Stimulated activated CD4-positive, alpha-beta T cell treated with anti-CD3 and anti-CD28 coated beads, Interleukin-15, amount 100 ng/mL, for 48 hours (primary cell): Measurements from ENCODE around the gene TM9SF1.

ENCODE experiments used
- DNase-seq, 2 donors: peaks; one replicate each; pipeline ENCODE4 v3.0.0-alpha.2; 2020; ENCODE audit warnings: low read depth in 2 of 2

The TM9SF1 gene

GRCh38 chr14:24196071-24197055 lies 1.1 kb upstream of the TM9SF1 start:
- DNase-seq = no peak

DNA sequence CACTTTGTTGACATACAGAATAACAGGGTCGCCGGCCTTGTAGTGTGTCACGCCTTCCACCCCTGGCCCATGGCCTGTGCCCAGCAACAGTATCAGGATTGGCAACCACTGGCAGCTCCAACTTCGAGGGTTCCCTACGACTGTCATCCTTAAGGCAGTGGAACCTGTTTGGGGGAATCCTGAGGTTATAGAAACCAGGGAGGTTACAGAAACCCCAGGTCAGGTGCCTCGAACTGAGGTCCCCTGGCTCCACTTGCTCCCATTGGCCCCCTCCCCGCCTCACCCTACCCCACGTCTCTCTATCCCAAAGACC lies 412 bp downstream of the TM9SF1 start:
- no peak for DNase-seq

GRCh38 chr14:24194186-24194872 lies 912 bp downstream of the TM9SF1 start:
- DNase-seq = no peak

DNA sequence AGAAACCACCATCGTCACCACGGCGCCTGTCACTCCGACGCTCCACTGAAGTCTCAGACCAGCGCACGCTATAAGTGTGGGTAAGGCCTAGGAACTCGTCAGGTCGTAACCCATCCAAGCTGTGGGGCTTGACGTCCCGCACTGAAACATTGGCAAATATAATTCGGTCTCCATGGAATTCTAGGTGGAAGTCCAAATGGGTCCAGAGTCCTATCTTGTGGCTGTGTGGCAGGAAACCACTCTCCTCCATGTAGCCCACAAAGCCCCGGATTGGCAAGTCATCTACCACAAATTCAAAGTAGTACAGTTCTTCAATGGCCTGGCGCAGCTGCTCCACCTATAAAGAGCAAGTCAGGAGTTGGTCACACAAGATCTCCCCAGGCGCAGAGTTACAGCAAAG lies 2.3 kb downstream of the TM9SF1 start:
- no peak for DNase-seq

DNA sequence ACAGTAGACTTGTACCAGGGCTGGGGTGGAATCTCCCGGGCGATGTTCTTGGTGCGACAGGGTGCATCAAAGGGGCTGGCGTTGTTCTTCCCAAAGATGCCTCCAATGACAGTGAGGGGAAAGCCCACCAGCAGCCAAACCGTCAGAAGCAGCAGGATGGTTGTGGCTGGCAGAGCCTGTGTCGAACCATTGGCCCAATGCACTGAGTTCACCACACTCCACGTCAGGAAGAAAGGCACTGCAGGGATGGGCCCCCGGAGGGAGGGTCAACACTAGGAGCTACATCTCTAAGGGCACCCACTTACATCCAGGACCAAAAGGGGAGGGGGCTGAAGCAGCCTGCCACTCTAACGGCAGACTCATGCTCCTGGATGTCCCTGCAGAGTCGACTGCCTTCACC lies 4.8 kb downstream of the TM9SF1 start:
- DNase-seq = no peak

DNA sequence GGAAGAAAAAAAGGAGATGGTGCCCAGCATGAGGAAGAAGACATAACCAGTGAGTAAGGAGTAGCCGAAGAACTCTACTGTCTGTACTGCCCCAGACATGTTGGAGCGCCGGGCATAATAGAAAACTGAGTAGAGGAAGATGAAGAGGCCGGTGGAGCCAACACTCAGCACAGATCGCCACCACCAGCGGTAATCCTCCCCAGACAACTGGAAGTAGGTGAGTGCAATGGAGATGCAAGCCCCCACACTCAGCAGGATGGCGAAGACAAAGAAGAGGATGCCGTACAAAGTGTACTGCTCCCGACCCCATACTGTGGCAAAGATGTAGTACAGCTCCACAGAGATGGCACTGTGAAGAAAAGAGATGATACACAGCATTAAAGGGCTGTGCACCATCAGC lies 5.8 kb downstream of the TM9SF1 start:
- DNase-seq = no peak

- DNase-seq = no peak
These were observed 6.2 kb downstream of the TM9SF1 start for GRCh38 chr14:24189059-24189375.

DNA sequence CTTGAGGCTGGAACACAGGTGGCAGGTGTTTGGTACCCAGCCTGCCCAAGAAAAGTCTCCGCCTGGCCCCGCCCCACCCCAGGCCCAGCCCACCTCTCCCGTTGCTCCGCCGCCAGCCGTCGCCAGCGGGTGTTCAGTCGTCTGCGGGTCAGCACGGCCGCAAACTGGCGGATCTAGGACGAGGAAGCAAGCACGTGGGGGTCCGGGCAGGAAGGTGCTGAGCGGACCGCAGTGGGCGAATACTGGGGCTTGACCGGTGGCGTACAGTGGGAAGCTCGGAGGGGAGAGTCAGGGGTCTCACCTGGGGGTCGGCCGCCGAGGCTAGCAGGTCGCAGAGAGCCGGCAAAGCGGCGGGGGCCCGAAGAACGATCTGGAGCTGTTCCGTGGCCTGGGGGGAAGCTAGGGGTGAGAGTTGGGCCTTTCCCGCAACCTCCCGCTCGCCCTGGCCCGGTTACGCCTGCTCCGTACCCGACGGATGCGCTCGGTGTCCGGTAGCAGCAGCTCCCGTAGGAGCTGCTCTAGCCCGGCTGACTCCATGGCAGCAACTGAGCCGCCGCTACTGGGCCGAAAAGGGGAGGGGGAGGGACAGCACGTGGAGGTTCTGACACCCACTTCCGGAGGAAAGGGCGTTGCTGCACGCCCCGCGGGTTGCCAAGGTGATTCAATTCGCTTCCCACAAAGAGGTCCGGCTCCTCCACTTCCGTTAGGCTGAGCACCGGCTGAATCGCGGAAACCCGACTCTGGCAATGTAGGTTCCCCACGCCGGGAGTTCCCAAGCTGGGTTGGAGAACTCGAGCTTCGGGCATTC lies 6.8 kb downstream of the TM9SF1 start, which contains the start of gene IPO4:
TSS of gene IPO4 (minus strand) at position 566 of the 808 bp plus-strand sequence. CDS start at position 537, 29 bp downstream.
- DNase-seq = peak; percentile 92 to 94

DNA sequence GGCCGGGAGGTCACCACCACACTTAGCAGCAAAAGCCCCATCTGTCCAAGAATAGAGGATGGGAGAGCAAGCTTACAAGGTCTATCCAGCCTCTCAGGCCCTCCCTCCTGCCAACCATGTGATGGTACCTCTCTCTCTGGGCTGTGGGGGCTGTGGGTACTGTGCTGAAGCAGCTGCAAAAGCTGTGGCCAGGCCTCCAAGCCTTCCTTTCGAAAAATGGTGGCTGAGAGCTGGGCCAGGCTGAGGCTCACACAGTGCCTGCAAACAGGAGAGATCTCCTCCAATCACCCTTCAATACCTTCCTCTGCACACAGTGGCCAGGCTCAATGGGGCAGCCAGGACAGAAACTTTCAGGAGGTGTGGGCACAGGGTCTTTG lies 7.7 kb downstream of the TM9SF1 start:
- DNase-seq = no peak

GRCh38 chr14:24186831-24187538 lies 8.3 kb downstream of the TM9SF1 start:
- no peak for DNase-seq

- no peak for DNase-seq
These were observed 9.5 kb downstream of the TM9SF1 start for GRCh38 chr14:24185741-24186140.

- DNase-seq = no peak
These were observed 10.2 kb downstream of the TM9SF1 start for GRCh38 chr14:24185026-24185425.

DNA sequence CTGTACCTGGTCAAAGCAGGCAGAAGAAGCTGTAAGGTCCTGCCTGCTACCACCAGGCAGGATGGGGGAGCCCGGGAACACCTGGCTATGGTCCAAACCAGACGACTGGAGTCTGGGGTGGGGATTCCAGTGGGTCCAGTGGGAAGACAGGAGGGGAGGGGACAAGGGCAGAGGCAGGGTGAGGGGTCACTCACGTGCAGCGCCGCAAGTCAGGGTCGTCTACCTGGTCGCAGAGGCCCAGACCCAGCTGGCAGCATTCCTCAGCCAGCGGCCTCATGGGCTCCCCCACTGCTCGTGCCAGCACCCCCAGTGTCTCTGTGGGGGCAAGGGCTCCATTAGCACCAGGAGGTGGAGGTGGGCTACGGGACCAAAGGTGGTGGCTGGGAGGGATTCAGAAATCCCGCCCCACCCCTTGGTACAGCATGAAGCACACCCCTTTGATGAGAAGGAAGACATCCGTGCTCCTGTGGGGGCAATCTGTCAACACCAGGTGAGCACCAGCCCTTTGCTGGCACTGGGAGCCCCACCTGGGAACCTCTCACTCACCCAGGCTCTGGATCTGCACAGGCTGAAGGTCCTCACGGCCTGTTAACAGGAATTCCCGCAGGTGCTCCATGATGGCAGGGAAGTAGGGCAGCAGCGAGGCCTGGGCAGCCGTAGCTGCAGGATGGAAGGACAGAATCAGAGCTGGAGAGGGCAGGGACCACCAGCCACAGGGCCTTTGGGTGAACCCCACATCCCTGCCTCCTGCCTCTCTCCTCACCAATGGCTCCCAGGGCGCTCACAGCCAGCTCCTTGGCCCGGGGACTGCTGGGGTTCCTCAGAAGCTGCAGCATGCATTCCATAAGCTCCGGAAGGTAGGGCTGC lies 10.9 kb downstream of the TM9SF1 start:
- no peak for DNase-seq

- no peak for DNase-seq
These were observed 12.2 kb downstream of the TM9SF1 start for GRCh38 chr14:24183014-24183481.

DNA sequence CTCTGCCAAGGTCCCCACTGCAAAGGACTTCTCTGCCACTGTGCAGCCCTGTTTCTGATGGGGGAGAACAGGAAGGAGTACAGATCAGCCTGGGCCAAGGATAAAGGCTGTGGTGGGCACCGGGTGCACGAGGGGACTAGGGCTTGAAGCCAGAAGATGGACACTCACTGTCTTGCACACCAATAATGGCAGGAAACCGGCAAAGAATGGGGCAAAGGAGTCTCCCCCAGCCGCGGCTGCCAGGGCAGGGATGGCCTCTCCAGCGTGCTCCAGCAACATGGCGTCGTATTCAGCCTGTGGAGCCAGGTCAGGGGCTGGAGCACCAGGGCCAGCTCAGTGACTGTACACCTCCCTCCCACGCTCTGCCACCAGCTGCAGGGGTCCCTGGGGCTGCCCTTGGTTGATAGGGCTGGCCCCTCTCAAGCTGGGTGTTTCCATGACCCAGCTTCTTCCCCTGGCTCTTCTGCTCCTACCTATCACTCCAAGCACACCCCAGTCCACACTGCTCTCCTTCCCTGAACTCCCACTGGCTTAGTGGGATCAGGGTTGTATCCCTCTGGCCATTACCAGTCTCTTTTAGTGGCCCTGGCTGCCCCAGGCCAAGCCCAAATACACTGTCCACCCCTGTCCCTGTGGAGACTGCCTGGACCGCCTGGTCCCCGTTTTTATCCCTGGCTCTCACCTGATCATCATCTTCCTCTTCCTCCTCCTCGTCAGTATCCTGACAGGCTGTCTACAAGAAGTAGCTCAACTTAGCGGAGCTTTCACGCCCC lies 12.9 kb downstream of the TM9SF1 start:
- DNase-seq = no peak

- no peak for DNase-seq
These were observed 13.7 kb downstream of the TM9SF1 start for GRCh38 chr14:24181371-24182077.

DNA sequence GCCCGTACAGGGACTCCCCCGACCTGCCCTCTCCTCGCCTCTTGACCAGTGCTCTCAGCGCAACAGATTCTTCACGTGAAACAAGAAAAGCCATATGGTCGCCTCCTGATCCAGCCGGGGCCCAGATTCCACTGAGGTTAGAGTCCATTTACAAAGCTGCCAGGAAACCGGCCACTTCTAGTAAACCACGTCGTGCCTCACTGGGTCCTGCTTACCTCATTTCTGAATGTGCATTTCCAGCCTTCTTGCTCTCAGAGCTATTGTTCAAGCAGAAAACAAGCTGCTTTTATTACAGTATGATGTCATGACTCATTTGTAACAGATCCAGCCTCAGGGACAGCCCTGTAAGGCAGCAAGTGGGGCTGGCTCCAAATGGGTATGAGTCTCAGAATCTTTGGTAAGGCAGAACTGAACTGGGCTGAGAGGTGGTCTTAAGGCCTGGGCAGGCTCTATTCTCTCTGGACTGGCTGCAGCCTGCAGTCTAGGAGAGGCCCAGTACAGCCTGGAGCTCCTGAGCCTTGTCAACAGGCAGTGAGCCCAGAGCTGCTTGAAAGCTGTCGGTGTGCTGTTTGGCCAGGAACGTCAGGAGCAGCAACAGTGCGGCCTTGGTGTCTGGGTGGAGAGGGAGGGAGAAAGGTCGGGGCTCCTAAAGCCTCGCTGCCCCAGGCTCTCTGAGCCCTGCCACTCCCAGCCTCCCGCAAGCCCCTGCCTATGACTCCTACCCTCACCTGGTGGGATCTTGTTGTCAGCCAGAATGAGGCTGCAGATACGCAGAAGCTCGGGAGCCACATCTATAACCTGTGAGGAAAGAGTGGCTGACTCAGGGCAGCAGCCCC lies 15.1 kb downstream of the TM9SF1 start:
- DNase-seq = no peak

DNA sequence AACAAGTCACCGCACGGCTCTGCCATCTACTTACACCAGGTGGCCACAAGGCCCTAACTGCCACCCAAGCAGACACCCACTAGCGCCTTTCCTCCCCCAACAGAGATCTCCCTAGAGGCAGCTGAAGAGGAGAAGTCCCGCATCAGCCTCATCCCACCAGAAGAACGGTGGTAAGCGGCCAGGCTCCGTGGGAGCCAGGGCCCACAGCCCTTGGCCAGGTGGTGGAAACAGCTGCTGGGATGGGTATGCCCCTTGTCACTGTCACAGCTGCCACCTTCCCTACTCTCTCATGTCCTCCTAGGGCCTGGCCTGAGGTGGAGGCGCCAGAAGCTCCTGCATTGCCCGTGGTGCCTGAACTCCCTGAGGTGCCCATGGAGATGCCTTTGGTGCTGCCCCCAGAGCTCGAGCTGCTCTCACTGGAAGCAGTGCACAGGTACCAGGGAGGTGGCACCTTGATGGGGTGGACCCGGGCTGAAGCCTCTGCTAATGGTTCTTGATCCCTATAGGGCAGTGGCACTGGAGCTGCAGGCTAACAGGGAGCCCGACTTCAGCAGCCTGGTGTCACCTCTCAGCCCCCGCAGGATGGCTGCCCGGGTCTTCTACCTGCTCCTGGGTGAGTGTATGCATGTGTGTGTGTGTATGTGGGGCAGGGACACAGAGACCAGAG lies 15.8 kb downstream of the TM9SF1 start:
- no peak for DNase-seq
